ENCODE results near the gene METTL25B. TPM values are rescaled to one million over a fixed set of nuclear protein-coding genes. Genes with fewer than 3 reads are reported as not detected.

Gene METTL25B
- polyA plus RNA-seq, 1 donor from 2014 or later = 13.1 TPM

- H3K4me2 ChIP-seq (ENCODE audit: low read length) = peak overlapping the region; percentile 83
- H3K9me3 ChIP-seq (ENCODE audit: low read length) = no peaks in the 10 kb centered on the region
- no peak overlapping the region for H3K27ac ChIP-seq (ENCODE audit: low read length)
- H3K36me3 ChIP-seq (ENCODE audit: insufficient read depth, low read length) = no peaks in the 10 kb centered on the region
- H3K9me2 ChIP-seq (ENCODE audit: insufficient read depth, low read length) = no peaks in the 10 kb centered on the region
- H3F3A ChIP-seq (ENCODE audit: insufficient read depth, low read length, poor library complexity, severe bottlenecking) = no peaks in the 10 kb centered on the region
- no peaks in the 10 kb centered on the region for H3K27me3 ChIP-seq (ENCODE audit: insufficient read depth, low read depth, low read length)
- H2AFZ ChIP-seq (ENCODE audit: low read depth, low read length) = no peak overlapping the region
- H3K4me3 ChIP-seq (ENCODE audit: low read length) = peak overlapping the region; percentile 93
- TF ChIP-seq RAD21 (conservative IDR thresholded peaks at IDR 0.05) (no peak), MXI1 (conservative IDR thresholded peaks at IDR 0.05; ENCODE audit: poor library complexity, severe bottlenecking) (no peak), POLR2AphosphoS5 (IDR thresholded peaks at IDR 0.05) (no peak), EZH2 (IDR thresholded peaks at IDR 0.05; ENCODE audit: borderline replicate concordance, insufficient read depth, low read length, poor library complexity, severe bottlenecking) (no peak), EP300 (conservative IDR thresholded peaks at IDR 0.05; ENCODE audit: poor library complexity, severe bottlenecking) (no peak), REST (IDR thresholded peaks at IDR 0.05; ENCODE audit: borderline replicate concordance) (no peak), TAF1 (IDR thresholded peaks at IDR 0.05; ENCODE audit: low read depth) (no peak), CTCF (IDR thresholded peaks at IDR 0.05; ENCODE audit: poor library complexity, severe bottlenecking) (no peak), SMC3 (conservative IDR thresholded peaks at IDR 0.05; ENCODE audit: poor library complexity) (no peak)
- H3K9ac ChIP-seq (ENCODE audit: low read length) = peak overlapping the region; percentile 97
- peaks cover 32% of the 10 kb centered on the region for H3K79me2 ChIP-seq (replicated peaks; ENCODE audit: insufficient read depth, low read length)
- no peaks in the 10 kb centered on the region for H4K20me1 ChIP-seq (ENCODE audit: insufficient read depth)
Measured at GRCh38 chr1:156765666-156766065, 37.4 kb downstream of the METTL25B start.

DNA sequence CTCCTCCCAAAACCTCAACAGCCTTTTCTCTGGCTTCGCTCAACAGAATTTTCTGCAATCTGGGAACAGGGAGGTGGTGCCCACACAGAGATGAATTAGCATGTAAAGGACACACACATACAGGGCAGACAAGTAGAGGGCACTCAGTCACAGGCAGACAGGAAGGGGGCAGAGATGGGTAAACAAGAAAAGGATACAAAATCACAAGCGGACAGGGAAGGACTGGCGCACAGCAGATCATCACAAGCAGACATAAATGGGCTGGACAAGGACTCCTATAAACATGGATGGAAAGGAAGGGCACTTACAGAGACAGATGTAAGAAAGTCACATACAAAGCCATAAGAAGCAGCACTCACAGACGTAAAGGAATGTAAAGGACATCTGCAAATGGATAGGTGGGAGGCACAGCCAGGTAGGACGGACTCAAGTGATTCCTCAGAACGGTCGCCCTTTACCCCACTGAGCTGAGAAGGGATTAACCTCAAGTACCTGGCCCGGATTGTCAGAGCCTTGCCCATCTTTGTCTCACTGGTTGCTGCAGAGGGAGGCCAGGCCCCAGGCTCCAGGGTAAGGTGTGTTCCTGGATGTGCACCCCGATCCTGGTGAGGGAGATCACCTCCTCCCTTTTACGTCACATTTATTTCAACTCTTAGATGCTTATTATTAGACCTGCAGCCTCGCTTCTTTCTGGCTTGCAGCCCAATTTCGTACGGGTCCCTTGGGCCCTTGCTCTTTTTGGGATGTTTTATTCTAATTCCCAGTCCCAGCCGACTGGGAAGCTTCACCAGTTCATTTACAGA is 38.2 kb downstream of the METTL25B start:
- peak; percentile 65 for TF ChIP-seq POLR2AphosphoS5 (IDR thresholded peaks at IDR 0.05)
- no peak for TF ChIP-seq REST (IDR thresholded peaks at IDR 0.05; ENCODE audit: borderline replicate concordance)
- no peak for TF ChIP-seq EP300 (conservative IDR thresholded peaks at IDR 0.05; ENCODE audit: poor library complexity, severe bottlenecking)
- no peaks in the 10 kb centered on the region for H3K36me3 ChIP-seq (ENCODE audit: insufficient read depth, low read length)
- peaks cover 40% of the 10 kb centered on the region for H3K79me2 ChIP-seq (replicated peaks; ENCODE audit: insufficient read depth, low read length)
- H3K9me2 ChIP-seq (ENCODE audit: insufficient read depth, low read length) = no peaks in the 10 kb centered on the region
- no peaks in the 10 kb centered on the region for H3F3A ChIP-seq (ENCODE audit: insufficient read depth, low read length, poor library complexity, severe bottlenecking)
- no peaks in the 10 kb centered on the region for H4K20me1 ChIP-seq (ENCODE audit: insufficient read depth)
- H3K27ac ChIP-seq (ENCODE audit: low read length) = peak overlapping the region; percentile 83
- H3K9ac ChIP-seq (ENCODE audit: low read length) = peak overlapping the region; percentile 97
- peak overlapping the region; percentile 83 for H3K4me2 ChIP-seq (ENCODE audit: low read length)
- no peaks in the 10 kb centered on the region for H3K9me3 ChIP-seq (ENCODE audit: low read length)
- H3K27me3 ChIP-seq (ENCODE audit: insufficient read depth, low read depth, low read length) = no peaks in the 10 kb centered on the region
- peak overlapping the region; percentile 73 for H2AFZ ChIP-seq (ENCODE audit: low read depth, low read length)
- H3K4me3 ChIP-seq (ENCODE audit: low read length) = peak overlapping the region; percentile 93
